GM23248 (cell line): Measurements from ENCODE around the gene NTRK2. TPM values are rescaled to one million over a fixed set of nuclear protein-coding genes. Genes with fewer than 3 reads are reported as not detected.

Source experiments
- DNase-seq: peaks from one replicate; pipeline ENCODE4 v3.0.0-alpha.2; 2015
- H2AFZ ChIP-seq: fragments of 200-600 bp; sonication (generic); 2 replicates; pipeline ENCODE4 v1.6.1; 2016; ENCODE audit warnings: antibody characterized with exemption
- H3F3A ChIP-seq: fragments of 200-600 bp; sonication (generic); 2 replicates; pipeline ENCODE4 v1.6.1; 2016; ENCODE audit warnings: mild to moderate bottlenecking, antibody characterized with exemption, mixed run types; ENCODE audit not compliant: insufficient read depth
- H3K27ac ChIP-seq: fragments of 200-600 bp; sonication (generic); 2 replicates; pipeline ENCODE4 v1.5.1; 2016; ENCODE audit warnings: mild to moderate bottlenecking
- H3K27me3 ChIP-seq: fragments of 200-600 bp; sonication (generic); replicated peaks from 2 replicates; pipeline ENCODE4 v1.6.1; 2016; ENCODE audit warnings: mild to moderate bottlenecking; ENCODE audit not compliant: insufficient read depth
- H3K36me3 ChIP-seq: fragments of 200-600 bp; sonication (generic); 2 replicates; pipeline ENCODE4 v1.6.1; 2016; ENCODE audit warnings: low read depth, mild to moderate bottlenecking
- H3K4me1 ChIP-seq: fragments of 200-600 bp; sonication (generic); 2 replicates; pipeline ENCODE4 v1.6.1; 2016; ENCODE audit warnings: mild to moderate bottlenecking; ENCODE audit not compliant: insufficient read depth
- H3K4me2 ChIP-seq: fragments of 200-600 bp; sonication (generic); one replicate; pipeline ENCODE4 v1.6.1; 2016; ENCODE audit warnings: mild to moderate bottlenecking; ENCODE audit not compliant: unreplicated experiment
- H3K4me3 ChIP-seq: fragments of 200-600 bp; sonication (generic); 2 replicates; pipeline ENCODE4 v1.5.1; 2016; ENCODE audit warnings: mild to moderate bottlenecking
- H3K79me2 ChIP-seq: fragments of 200-600 bp; sonication (generic); 2 replicates; pipeline ENCODE4 v1.6.1; 2016; ENCODE audit warnings: mild to moderate bottlenecking; ENCODE audit not compliant: insufficient read depth
- H3K9ac ChIP-seq: fragments of 200-600 bp; sonication (generic); 2 replicates; pipeline ENCODE4 v1.6.1; 2016; ENCODE audit warnings: mild to moderate bottlenecking
- H3K9me2 ChIP-seq: fragments of 200-600 bp; sonication (generic); 2 replicates; pipeline ENCODE4 v1.6.1; 2016; ENCODE audit warnings: mixed run types, mild to moderate bottlenecking, moderate library complexity; ENCODE audit not compliant: insufficient read depth
- H3K9me3 ChIP-seq: fragments of 200-600 bp; sonication (generic); one replicate; pipeline ENCODE4 v1.6.1; 2017; ENCODE audit warnings: low read depth
- H4K20me1 ChIP-seq: fragments of 200-600 bp; sonication (generic); 2 replicates; pipeline ENCODE4 v1.6.0; 2016; ENCODE audit not compliant: insufficient read depth
- EZH2 ChIP-seq: fragments of 200-600 bp; sonication (generic); IDR thresholded peaks from 2 replicates; pipeline ENCODE4 v1.6.1; 2018; ENCODE audit warnings: antibody characterized with exemption, mild to moderate bottlenecking; ENCODE audit not compliant: insufficient read depth, poor library complexity, severe bottlenecking
- EZH2phosphoT487 ChIP-seq: fragments of 200-600 bp; sonication (generic); IDR thresholded peaks from 2 replicates; pipeline ENCODE4 v1.6.1; 2018; ENCODE audit warnings: antibody characterized with exemption, moderate library complexity, mild to moderate bottlenecking, low read depth; ENCODE audit not compliant: insufficient read depth
- WGBS, 2 experiments: methylation state at CpG; one replicate each; pipeline ENCODE4 v1.1.6; 2015 to 2017; ENCODE audit warnings: low lambda C conversion rate in 2 of 2, low coverage in 1 of 2; ENCODE audit errors: missing lambda C conversion rate in 2 of 2; 5-methylcytosine and 5-hydroxymethylcytosine counted together
- in situ Hi-C: fragments of 300-500 bp; cut with MboI; formaldehyde crosslinking; loops from 2 replicates; pipeline ENCODE4 v1.15.0; 2020
- polyA plus RNA-seq: library from polyadenylated mRNA; unstranded; fragments of >200 nt; fragmentation: Nextera tagmentation; extraction: Ambion mirVana; gene quantifications from 2 replicates; pipeline ENCODE4 v1.2.1, GENCODE V29; 2016
- total RNA-seq: library from RNA; depleted of rRNA; stranded (reverse); fragments of >200 nt; shearing (Covaris generic); gene quantifications from 2 replicates; pipeline ENCODE4 v1.2.3, GENCODE V29; 2014

NTRK2 gene
- total and polyA plus RNA-seq, 2 experiments from 2014 or later, result not detected

DNA sequence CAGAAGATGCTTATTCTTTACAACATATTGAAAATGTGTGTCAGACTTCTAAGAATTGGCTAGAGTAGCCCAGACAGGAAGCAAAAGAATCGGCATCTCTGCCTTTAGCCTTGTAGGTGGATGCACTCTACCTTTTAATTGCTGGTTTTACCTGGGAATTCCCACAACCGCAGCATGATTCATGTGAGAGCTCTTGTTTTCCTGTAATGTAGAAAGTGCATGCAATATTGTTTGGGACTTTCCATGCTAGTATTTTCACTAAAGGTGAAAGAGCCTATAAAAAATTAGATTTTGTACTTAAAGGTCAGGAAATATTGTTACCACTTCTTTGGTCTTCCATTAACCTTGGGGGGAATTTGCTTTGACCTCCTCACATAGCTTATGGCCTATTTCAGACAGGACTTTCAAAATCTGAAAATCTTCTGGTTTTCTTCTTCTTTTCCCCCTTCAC is 89.8 kb downstream of the NTRK2 start:
- Histone ChIP-seq H3K27me3 (no peaks in the 10 kb centered on the region; the same call in 1 of the 2 replicates), H3K9ac (no peak overlapping the region), H2AFZ (no peak overlapping the region), H3K9me3 (no peaks in the 10 kb centered on the region), H3K9me2 (no peaks in the 10 kb centered on the region), H3K36me3 (no peaks in the 10 kb centered on the region), H3K4me1 (no peaks in the 10 kb centered on the region), H4K20me1 (no peaks in the 10 kb centered on the region), H3K4me3 (no peak overlapping the region), H3K79me2 (no peaks in the 10 kb centered on the region), H3K4me2 (no peak overlapping the region), H3F3A (no peaks in the 10 kb centered on the region), H3K27ac (no peak overlapping the region)
- in situ Hi-C loops, result no loop called here
- 47 to 48% methylated on average over 2 of the region's 2 CpGs for WGBS, 2 experiments
- DNase-seq, result no peak
- TF ChIP-seq EZH2phosphoT487 (no peak), EZH2 (no peak)

GRCh38 chr9:84759804-84760203 is 90.3 kb downstream of the NTRK2 start:
- H2AFZ ChIP-seq, result no peak overlapping the region
- in situ Hi-C loops, result no loop called here
- no peaks in the 10 kb centered on the region for H3K9me3 ChIP-seq
- H3K4me3 ChIP-seq, result no peak overlapping the region
- 26 to 31% methylated on average over 2 of the region's 2 CpGs for WGBS, 2 experiments
- H4K20me1 ChIP-seq, result no peaks in the 10 kb centered on the region
- no peak overlapping the region for H3K4me2 ChIP-seq
- DNase-seq, result no peak
- H3K27ac ChIP-seq, result no peak overlapping the region
- H3K9me2 ChIP-seq, result no peaks in the 10 kb centered on the region
- H3F3A ChIP-seq, result no peaks in the 10 kb centered on the region
- no peaks in the 10 kb centered on the region; the same call in 1 of the 2 replicates for H3K27me3 ChIP-seq
- H3K36me3 ChIP-seq, result no peaks in the 10 kb centered on the region
- H3K9ac ChIP-seq, result no peak overlapping the region
- TF ChIP-seq EZH2 (no peak), EZH2phosphoT487 (no peak)
- H3K4me1 ChIP-seq, result no peaks in the 10 kb centered on the region
- no peaks in the 10 kb centered on the region for H3K79me2 ChIP-seq

GRCh38 chr9:84761137-84761808 is 91.7 kb downstream of the NTRK2 start:
- H3K4me1 ChIP-seq, result no peaks in the 10 kb centered on the region
- no peak overlapping the region for H2AFZ ChIP-seq
- in situ Hi-C loops, result no loop called here
- H3K4me3 ChIP-seq, result no peak overlapping the region
- H3K9me2 ChIP-seq, result no peaks in the 10 kb centered on the region
- TF ChIP-seq EZH2, result no peak
- no peak for TF ChIP-seq EZH2phosphoT487
- H3F3A ChIP-seq, result no peaks in the 10 kb centered on the region
- H3K27ac ChIP-seq, result no peak overlapping the region
- DNase-seq, result no peak
- H3K79me2 ChIP-seq, result no peaks in the 10 kb centered on the region
- 64 to 80% methylated on average over 2 of the region's 2 CpGs for WGBS, 2 experiments
- no peaks in the 10 kb centered on the region for H4K20me1 ChIP-seq
- H3K9ac ChIP-seq, result no peak overlapping the region
- no peaks in the 10 kb centered on the region for H3K36me3 ChIP-seq
- no peaks in the 10 kb centered on the region; the same call in 1 of the 2 replicates for H3K27me3 ChIP-seq
- no peaks in the 10 kb centered on the region for H3K9me3 ChIP-seq
- no peak overlapping the region for H3K4me2 ChIP-seq

GRCh38 chr9:84772511-84772910 is 103.0 kb downstream of the NTRK2 start:
- Histone ChIP-seq H3K27me3 (no peaks in the 10 kb centered on the region; the same call in none of the 2 replicates), H3F3A (no peaks in the 10 kb centered on the region), H3K9ac (no peak overlapping the region), H4K20me1 (no peaks in the 10 kb centered on the region), H3K4me2 (no peak overlapping the region), H3K4me3 (no peak overlapping the region), H3K79me2 (no peaks in the 10 kb centered on the region), H3K4me1 (peaks cover 9% of the 10 kb centered on the region; the same call in 1 of the 2 replicates), H3K9me2 (no peaks in the 10 kb centered on the region), H3K9me3 (no peaks in the 10 kb centered on the region), H2AFZ (no peak overlapping the region), H3K27ac (no peak overlapping the region), H3K36me3 (no peaks in the 10 kb centered on the region)
- TF ChIP-seq EZH2phosphoT487 (no peak), EZH2 (no peak)
- in situ Hi-C loops, result no loop called here
- WGBS, 2 experiments, result 53 to 56% methylated on average over 3 of the region's 3 CpGs
- no peak for DNase-seq
